ENCODE data around the gene IL20RA.
"Not testable (repeated sequence)": the region's sequence is repeated elsewhere in the genome, so short reads cannot be mapped to it uniquely, and the experiment has no call there.

The IL20RA gene, protein sequence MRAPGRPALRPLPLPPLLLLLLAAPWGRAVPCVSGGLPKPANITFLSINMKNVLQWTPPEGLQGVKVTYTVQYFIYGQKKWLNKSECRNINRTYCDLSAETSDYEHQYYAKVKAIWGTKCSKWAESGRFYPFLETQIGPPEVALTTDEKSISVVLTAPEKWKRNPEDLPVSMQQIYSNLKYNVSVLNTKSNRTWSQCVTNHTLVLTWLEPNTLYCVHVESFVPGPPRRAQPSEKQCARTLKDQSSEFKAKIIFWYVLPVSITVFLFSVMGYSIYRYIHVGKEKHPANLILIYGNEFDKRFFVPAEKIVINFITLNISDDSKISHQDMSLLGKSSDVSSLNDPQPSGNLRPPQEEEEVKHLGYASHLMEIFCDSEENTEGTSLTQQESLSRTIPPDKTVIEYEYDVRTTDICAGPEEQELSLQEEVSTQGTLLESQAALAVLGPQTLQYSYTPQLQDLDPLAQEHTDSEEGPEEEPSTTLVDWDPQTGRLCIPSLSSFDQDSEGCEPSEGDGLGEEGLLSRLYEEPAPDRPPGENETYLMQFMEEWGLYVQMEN

DNA sequence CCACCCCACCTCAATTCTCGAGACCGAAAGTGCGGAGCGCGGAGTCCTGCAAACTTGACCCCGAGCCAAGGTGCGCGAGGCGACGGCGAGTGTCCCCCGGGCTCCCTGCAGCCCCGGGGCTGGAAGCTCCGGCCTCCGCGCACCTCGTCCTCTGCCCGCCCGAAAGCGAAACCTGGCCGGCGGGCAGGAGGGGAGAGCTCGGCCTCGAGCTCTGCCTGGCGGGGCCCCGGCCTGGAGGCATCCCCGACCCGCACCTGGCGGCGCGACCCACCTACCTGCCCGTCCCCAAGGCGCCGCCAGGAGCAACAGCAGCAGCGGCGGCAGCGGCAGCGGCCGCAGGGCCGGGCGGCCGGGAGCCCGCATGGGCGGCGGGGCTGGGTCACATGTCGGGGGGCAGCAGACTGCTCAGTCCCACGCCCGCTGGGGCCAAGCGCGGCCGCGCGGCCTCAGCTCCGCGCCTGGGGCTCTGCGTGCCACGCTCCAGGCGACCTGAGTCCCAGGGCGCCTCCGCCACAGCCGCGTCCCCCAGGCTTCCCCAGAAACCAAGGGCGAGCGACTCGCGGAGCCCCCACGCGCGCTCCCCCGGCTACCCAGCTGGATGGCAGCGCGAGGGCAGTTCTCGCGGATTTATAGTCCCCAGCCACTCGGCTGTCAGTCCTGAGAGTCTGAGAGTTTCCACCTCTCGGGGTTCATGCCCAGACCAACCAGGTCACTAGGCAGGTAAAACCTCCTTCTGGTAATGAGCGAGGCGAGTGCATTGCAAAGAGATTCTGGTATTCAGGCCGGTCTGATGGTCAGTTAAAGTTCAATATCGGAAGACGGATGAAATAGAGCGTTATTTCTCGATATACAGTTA lies at the start of gene IL20RA:
TSS of gene IL20RA (minus strand) at position 600 of the 856 bp plus-strand sequence. CDS start at position 363, 237 bp downstream.
- peak; percentile 17 for DNase-seq (ENCODE audit: low spot score)

DNA sequence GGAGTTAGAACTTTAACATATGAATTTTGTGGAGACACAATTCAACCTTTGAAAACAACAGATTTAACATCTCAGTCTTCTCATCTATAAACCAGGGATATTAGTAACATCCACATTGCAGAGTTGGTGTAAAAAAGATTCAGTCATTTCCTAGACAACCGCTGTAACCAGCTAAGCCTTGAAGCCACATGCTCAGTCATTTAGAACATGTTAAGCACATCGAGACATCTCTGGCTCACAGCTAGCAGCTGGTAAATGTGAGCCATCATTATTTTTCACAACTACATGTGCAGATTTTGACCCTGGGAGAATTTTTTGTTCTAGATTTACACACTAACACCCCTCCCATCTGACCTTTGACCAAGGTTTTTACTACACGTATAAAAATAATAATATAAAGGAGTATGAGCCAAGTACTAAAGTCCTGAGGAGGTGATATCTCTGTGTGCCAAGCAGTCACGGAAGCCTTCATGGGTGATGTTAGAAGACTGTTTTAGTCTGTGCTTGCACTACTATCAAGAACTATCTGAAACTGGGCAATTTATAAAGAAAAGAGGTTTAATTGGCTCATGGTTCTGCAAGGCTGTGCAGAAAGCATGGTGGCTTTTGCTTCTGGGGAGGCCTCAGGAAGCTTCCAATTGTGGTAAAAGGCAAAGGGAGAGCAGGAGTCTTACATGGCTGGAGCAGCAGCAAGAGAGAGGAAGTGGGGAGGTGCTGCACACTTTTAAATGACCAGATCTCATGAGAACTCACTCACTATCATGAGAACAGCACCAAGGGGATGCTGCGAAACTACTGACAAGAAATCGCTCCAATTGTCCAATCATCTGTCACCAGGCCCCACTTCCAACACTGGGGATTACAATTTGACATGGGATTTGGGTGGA lies 48.7 kb upstream of the IL20RA start:
- DNase-seq (ENCODE audit: low spot score) = no peak

DNA sequence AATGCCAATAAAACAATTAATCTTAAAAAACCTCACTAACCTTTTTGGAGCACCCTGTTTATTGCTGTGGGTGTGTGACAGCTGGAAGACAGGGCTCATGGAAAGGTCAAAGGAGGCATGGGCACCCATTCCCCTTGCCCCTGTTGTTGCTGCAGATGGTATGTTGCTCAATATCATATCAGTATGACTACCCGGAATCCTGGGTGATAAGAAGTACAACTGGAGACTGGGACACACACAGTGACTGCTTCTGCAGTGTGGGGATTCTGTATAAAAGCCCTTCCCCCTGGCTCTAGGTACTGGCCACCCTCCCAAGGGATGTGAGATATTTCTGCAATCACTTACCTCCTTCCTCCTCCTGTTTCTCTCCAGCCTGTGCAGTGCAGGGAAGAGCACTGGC lies 47.3 kb upstream of the IL20RA start:
- DNase-seq (ENCODE audit: low spot score) = no peak

DNA sequence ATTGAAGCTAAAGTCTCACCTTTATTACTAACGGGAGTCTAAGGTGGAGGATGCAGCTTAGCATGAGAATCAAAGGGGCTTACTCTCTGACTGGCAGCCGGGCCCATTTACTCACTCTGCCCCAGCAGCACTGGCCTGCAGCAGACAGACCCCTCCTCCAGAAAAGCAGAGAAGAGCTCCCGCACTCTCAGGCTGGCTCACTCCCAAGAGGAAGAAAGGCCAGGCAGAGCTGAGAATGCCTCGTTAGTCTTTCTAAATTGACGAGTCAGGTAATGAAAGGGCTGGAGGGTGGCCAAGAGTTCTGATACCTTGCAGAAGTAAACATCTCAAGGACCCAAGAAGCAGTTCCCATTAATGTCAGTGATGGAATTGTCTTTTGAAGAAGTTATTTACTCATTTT lies 44.5 kb upstream of the IL20RA start:
- no peak for DNase-seq (ENCODE audit: low spot score)

DNA sequence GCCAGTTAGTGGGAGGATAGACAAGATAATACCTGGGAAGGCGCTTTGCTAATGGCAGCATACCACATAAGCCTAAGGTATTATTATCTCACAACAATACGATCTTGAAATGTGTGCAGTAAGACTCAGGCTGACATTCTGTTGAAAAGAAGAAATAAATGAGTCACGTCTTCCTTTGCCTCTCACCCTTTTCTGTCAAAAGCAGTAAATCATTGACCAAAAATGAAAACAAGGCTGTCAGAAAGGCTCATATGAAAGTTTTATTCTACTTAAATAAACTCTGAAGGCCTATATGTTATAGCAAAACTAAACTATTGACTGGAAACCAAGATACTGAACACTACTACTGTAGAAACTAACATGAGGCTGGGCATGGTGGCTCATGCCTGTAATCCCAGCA lies 43.1 kb upstream of the IL20RA start:
- DNase-seq (ENCODE audit: low spot score) = no peak

DNA sequence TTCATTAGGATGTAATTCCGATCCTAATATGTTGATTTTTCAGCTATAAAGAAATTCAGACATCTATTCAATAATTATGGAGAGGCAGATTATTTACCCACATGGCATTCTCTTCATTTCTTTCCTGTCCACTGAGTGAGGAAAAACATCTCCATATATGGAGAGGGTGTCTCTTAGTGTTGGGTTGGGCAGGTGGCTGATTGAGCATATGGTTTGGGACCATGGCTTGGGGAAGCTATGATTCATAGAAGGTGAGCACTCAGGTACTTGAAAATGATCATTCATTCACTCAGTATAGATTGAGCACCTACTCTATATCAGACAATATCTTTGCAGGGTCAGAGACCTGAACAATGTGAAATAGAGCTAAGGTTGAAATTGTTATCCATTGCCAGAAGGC lies 41.3 kb upstream of the IL20RA start:
- DNase-seq (ENCODE audit: low spot score) = no peak

DNA sequence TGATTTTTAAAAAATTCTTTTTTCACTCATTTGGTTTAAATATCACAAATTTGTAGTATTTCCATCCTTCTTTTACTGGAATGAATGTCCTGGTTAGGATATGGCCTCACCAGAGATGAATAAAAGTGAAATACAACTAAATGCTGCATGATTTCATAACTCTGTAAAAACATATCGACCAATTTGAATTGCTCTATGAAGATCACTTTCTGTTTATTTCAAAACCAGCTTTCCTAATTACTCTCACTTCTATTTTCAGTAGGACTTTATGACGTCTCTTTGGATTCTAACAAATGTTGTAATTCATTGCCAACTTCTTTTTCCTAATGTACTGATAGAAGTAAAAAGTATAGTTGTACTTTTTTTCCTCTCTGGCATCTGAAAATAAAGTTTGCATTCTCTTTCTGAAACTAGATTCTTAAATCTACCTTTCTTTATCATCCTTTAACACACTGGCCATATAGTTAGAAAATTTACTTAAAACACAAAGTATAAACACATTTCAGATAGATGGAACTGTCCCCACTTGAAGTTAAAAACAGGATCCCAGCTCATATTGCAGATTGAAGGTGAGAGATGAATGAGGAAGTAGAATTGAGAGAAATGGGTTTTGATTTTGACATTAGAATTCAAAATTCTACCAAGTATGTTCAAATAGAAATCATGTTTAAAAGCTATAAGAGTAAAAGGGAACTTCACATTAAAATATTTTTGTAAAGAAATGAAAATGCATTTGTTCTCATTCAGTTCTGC lies 40.3 kb upstream of the IL20RA start:
- no peak for DNase-seq (ENCODE audit: low spot score)

DNA sequence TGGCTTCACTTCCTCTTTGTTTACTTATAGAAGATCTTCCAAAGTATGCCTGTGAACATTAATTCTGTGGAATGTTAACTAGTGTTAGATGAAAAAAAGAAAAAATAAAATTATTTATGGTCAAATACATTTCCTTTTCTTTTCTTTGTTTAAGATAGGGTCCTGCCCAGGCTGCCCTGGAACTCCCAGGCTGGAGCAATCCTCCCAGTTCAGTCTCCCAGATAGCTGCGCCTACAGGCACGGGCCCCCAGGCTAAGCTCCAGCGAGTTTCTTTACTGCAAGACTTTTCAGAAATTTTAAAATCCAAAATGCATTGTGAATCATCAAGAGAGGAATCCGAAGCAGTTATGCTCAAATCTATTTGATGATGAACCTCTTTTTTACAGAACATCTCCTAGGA lies 39.3 kb upstream of the IL20RA start:
- DNase-seq (ENCODE audit: low spot score) = no peak

DNA sequence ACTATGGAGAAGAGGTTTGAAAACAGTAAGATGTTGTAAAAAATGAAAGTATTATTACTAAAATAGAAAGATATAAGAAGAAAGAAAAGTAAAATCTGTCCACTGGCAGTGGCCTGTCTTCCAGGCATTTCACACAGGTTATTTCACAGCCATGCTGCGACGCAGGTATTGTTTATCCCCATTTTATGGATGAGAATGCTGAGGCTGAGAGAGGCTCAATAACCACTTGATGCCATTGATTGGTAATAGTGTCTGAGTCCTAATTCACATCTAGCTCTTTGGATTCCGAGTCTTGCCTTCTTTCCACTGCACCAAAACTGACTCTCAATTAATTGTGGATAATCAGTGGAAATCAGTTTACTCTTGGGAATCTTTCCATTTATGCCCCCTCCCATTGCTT lies 37.2 kb upstream of the IL20RA start:
- no peak for DNase-seq (ENCODE audit: low spot score)

DNA sequence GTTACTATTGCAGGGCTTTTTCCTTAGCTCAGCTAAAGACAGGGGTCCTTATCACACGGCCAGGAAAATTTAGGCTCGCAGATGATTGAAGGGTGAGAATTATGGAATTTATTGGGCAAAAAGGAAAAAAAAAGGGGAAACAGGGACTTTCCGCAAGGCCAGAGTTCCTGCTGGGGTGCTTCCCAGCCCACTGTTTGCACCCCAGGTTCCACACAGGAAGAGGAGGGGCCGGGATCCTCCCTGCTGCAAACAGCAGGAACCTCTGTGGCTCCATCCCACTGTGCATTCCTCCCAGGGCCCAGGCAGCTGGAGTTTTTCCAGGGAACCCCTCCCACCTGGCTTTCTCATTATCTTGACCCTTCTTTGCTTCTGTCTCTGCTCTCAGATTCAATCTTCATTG lies 35.9 kb upstream of the IL20RA start:
- no peak for DNase-seq (ENCODE audit: low spot score)

DNA sequence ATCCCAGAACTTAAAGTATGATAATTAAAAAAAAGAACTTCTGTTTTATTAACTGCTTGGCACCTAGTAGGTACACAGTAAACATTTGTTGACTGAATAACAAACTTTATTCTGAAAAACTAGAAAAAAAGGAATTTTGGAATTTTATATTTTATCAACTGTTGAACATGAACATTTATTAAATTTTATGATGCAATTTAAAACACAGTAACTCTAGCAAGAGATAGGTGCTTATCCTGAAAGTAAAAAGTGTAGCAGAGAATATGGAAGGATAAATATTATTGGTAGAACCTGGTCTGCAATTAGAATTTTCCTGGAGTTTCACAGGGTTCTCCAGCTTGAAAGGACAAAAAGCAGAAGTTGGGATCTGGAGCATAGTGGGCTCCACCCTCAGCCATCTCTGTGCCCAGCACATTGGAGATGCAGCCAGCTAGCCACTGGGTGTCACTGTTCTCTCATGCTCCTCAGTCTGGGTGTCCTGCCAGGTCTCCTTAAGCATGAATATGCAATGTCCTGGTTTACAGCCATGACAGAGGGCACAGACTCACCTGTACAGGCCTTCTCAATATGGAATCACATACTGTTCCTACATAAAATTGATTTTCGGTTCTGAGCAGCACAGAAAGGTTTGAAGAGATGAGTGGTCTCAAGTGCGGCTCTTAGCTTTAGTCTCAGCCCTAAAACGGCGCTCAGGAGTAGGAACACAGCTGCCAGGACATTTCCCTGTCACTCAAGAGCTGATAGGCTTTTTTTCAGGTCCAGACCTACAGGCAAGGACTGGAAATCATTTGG lies 31.7 kb upstream of the IL20RA start:
- peak; percentile 56 for DNase-seq (ENCODE audit: low spot score)

DNA sequence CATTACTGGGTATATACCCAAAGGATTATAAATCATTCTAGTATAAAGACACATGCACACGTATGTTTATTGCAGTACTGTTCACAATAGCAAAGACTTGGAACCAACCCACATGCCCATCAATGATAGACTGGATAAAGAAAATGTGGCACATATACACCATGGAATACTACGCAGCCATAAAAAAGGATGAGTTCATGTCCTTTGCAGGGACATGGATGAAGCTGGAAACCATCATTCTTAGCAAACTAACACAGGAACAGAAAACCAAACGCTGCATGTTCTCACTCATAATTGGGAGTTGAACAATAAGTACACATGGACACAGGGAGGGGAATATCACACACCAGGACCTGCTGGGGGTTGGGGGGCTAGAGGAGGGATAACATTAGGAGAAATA lies 31.0 kb upstream of the IL20RA start:
- not testable (repeated sequence) for DNase-seq (ENCODE audit: low spot score)

DNA sequence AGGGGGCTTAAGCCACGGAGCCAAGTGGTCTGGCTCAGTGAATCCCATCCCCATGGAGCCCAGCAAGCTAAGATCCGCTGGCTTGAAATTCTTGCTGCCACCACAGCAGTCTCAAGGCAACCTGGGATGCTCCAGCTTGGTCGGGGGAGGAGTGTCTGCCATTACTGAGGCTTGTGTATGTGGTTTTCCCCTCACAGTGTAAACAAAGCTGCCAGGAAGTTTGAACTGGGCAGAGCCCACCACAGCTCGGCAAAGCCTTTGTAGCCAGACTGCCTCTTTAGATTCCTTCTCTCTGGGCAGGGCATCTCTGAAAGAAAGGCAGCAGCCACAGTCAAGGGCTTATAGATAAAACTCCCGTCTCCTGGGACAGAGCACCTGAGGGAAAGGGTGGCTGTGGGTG lies 25.5 kb upstream of the IL20RA start:
- no peak for DNase-seq (ENCODE audit: low spot score)

DNA sequence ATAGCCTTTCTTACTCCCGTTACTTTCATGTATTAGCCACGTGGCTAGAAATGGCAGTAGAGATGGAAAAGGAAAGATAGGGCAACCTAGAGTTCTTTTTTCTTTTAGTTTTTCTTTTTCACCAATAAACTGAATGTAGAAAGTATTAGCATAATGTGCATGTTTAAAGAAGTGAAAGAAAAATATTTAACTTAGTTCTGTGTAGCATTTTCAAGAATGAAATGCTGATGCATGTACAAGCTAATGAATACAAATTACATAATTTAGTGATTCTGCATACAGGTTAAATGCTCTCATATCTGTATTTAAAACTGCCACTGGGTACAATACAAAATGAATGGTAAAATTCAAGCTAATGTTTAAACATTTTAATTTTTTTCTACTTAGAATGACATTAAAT lies 22.6 kb upstream of the IL20RA start:
- DNase-seq (ENCODE audit: low spot score) = no peak

DNA sequence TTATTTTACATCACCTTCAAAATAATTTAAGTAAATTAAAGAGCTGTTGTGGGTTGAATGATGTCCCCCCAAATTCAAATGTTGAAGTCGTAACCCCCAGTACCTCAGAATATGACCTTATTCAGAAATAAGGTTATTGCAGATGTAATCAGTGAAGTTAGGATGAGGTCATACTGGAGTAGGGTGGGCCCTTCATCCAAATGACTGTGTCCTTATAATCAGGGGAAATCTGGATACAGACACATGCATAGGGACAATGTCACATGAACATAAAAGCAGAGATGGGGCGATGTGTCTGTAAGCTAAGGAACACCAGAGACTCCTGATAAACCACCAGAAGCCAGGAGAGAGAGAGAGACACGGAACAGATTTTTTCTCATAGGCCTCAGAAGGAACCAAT lies 13.3 kb upstream of the IL20RA start:
- no peak for DNase-seq (ENCODE audit: low spot score)

DNA sequence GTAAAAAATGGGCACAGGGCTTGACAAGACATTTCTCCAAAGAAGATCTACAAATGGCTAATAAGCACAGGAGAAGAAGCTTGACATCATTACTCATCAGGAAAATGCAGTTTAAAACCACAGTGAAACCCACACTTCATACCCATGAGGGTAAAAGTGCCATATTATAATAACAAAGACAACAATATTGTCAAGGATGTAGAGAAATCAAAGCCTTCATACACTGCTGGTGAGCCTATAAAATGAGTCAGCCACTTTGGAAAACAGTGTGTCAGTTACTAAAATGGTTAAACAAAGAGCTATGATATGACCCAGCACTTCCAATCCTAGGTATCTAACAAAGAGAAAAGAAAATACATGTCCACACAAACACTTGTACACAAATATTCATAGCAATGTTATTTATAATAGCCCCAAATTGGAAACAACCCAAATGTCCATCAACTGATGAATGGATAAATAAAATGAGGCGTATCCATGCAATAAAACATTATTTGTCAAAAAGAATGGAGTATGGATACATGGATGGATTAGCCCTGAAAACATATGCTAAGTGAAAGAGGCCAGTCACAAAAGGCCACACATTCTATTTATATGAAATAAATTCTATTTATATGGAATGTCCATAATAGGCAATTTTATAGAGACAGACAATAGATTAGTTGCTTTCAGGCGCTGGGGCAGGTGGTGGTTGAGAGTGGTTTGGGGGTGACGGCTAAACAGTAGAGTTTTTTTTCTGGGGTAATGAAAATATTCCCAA lies 11.5 kb upstream of the IL20RA start:
- no peak for DNase-seq (ENCODE audit: low spot score)

DNA sequence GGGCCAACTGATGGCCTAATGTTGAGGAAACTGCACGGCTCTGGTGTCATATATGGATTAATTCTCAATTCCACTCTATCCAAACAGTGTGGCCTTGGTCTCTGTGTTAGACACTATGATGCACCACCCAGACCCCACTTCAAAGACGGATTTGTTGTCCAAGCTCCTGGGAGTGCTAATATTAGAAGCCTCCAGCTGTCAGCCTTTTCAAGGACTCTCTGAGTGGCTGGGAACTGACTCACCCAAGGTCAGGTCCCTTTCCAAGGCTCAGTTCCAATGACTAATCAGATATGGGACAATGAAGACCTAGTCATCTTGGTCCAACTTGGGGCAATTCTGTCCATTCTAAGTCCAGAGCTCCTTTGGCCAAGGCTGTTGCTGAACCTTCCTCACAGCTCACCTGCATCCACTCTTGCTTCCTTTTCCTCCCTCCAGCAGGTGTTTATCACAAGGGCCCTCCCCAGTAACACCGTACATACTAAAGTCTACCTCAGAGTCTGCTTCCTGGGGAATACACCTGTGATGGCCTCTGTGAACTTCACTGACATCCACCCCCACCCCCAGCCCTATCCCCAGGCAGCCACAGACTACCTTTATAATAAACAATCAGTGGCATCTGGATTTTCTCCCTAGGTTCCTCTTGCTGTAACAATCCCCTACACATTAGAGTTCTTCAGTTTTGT lies 7.2 kb upstream of the IL20RA start:
- no peak for DNase-seq (ENCODE audit: low spot score)

DNA sequence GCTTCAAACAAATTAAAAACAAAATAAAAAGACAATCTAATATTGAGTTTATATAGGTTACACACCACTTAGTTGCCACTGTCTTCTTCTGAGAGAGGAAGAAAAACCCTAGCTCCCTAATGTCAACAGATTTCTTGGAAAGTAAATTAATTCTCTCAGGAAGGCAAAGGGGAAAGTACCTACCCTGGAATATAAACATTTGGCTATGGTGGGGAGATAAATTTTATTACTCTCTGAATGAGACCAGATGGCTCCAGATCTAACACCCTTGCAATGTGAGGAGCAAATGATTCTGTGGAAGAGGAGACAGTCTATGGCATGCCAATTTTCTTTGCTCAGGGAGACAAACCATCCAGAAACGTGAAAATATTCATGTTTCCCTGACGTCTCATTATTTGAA lies 4.3 kb upstream of the IL20RA start:
- DNase-seq (ENCODE audit: low spot score) = no peak

DNA sequence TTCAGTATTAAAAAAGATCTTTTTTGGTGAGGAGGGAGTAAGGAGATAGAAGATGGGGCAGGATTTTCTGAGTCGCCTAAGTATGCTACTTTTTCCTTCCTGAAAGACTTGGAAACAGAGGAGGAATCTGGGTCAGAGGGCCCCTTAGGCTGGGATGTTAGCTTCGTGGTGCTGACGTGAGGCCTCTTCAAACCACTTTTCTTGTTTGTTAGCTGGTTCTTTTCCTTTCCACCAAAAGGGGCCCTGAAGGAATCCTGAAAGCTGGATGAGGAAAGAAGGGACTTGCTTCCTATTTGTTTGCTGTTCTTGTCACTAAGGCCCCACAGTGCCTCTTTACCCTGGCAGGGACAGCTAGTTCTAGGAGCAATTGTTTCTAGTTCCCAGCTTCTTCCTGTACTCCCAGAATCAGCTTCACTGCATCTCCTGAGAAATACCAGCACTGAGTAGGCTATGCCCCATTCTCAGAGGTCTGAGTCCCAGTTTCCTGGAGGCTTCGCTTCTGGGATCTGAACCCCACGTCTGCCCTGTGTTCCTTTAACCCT lies 2.2 kb upstream of the IL20RA start:
- DNase-seq (ENCODE audit: low spot score) = no peak
